Measurements from ENCODE around the gene NCAPD2.
A peak's percentile ranks its signal among the peaks of the same experiment; 100 is the strongest.

NCAPD2 gene

GRCh38 chr12:6542209-6543009 lies 48.5 kb downstream of the NCAPD2 start:
- H3K4me3 ChIP-seq (replicated peaks in 1 of 2; ENCODE audit: low read depth in 2 of 2, low read length in 2 of 2): no peak overlapping the region
- DNase-seq (ENCODE audit: low read depth in 2 of 2): peak in 1 of 2 donors; percentile 31
- no peak for TF ChIP-seq CTCF (IDR thresholded peaks at IDR 0.05; ENCODE audit: low read depth, low read length)

GRCh38 chr12:6546016-6546415 lies 52.1 kb downstream of the NCAPD2 start:
- DNase-seq (ENCODE audit: low read depth in 2 of 2): no peak
- no peak overlapping the region for H3K4me3 ChIP-seq (replicated peaks in 1 of 2; ENCODE audit: low read depth in 2 of 2, low read length in 2 of 2)
- no peak for TF ChIP-seq CTCF (IDR thresholded peaks at IDR 0.05; ENCODE audit: low read depth, low read length)

GRCh38 chr12:6547566-6547965 lies 53.7 kb downstream of the NCAPD2 start:
- TF ChIP-seq CTCF (IDR thresholded peaks at IDR 0.05; ENCODE audit: low read depth, low read length): no peak
- DNase-seq (ENCODE audit: low read depth in 2 of 2): no peak
- H3K4me3 ChIP-seq (replicated peaks in 1 of 2; ENCODE audit: low read depth in 2 of 2, low read length in 2 of 2): peak overlapping the region in 1 of 2 donors; percentile 52

GRCh38 chr12:6547987-6548386 lies 54.1 kb downstream of the NCAPD2 start:
- DNase-seq (ENCODE audit: low read depth in 2 of 2): peak; percentile 83 to 87
- peak overlapping the region in 1 of 2 donors; percentile 52 for H3K4me3 ChIP-seq (replicated peaks in 1 of 2; ENCODE audit: low read depth in 2 of 2, low read length in 2 of 2)
- no peak for TF ChIP-seq CTCF (IDR thresholded peaks at IDR 0.05; ENCODE audit: low read depth, low read length)

GRCh38 chr12:6548556-6548955 lies 54.7 kb downstream of the NCAPD2 start:
- no peak for DNase-seq (ENCODE audit: low read depth in 2 of 2)
- peak overlapping the region in 1 of 2 donors; percentile 52 for H3K4me3 ChIP-seq (replicated peaks in 1 of 2; ENCODE audit: low read depth in 2 of 2, low read length in 2 of 2)
- TF ChIP-seq CTCF (IDR thresholded peaks at IDR 0.05; ENCODE audit: low read depth, low read length): no peak

- peak overlapping the region in 1 of 2 donors; percentile 52 for H3K4me3 ChIP-seq (replicated peaks in 1 of 2; ENCODE audit: low read depth in 2 of 2, low read length in 2 of 2)
- DNase-seq (ENCODE audit: low read depth in 2 of 2): peak; percentile 81 to 90
- no peak for TF ChIP-seq CTCF (IDR thresholded peaks at IDR 0.05; ENCODE audit: low read depth, low read length)
Measured at GRCh38 chr12:6548966-6549683, 55.2 kb downstream of the NCAPD2 start.
